ENCODE data around the gene EFNA5. TPM values are rescaled to one million over a fixed set of nuclear protein-coding genes. Genes with fewer than 3 reads are reported as not detected.
A peak's percentile ranks its signal among the peaks of the same experiment; 100 is the strongest.

EFNA5 gene
- total RNA-seq, 1 donor: 6.5 TPM

GRCh38 chr5:107418902-107419301, 251.8 kb downstream of the EFNA5 start:
- H3K4me3 ChIP-seq (ENCODE audit: low read depth, low read length): no peak overlapping the region
- no peak for DNase-seq (ENCODE audit: low read depth)
- no peak for TF ChIP-seq CTCF (IDR thresholded peaks at IDR 0.05; ENCODE audit: insufficient read depth, low read depth, low read length)

GRCh38 chr5:107418071-107418470, 252.7 kb downstream of the EFNA5 start:
- peak; percentile 32 for DNase-seq (ENCODE audit: low read depth)
- no peak overlapping the region for H3K4me3 ChIP-seq (ENCODE audit: low read depth, low read length)
- no peak for TF ChIP-seq CTCF (IDR thresholded peaks at IDR 0.05; ENCODE audit: insufficient read depth, low read depth, low read length)

DNA sequence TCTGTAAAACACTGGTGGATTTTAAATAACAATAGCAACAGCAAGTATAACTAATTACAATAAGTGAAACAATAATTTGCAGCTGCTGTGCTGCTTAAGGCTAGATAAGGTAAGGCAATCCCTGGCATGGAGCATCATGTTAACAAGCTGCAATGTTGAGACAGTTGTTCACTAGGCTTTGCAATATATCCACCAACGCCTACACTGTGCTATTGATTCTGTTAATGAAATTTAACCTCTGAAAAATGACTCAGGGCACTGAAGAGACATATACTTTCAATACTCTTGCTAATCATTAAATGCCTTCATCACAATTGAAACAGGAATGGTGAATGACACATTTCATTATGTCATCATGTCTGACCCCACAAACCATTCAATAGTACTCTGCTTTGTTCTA, 255.0 kb downstream of the EFNA5 start:
- no peak for DNase-seq (ENCODE audit: low read depth)
- TF ChIP-seq CTCF (IDR thresholded peaks at IDR 0.05; ENCODE audit: insufficient read depth, low read depth, low read length): no peak
- no peak overlapping the region for H3K4me3 ChIP-seq (ENCODE audit: low read depth, low read length)

DNA sequence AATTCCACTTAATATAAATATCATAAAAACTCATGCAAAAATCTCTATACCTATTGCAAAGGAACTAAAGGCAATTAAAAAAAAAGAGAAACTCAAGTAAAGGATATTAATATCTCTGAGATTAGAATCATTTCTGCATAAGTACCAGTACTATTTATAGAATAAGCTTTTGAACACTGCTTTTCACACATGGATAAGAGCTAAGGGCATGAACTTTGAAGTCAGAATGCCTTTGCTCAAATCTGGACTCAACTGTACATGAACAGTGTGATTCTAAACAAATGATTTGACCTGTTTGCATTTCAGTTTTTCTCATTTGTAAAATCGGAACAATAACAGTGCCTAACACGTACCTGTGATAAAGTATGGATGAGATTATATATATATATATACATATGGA, 255.9 kb downstream of the EFNA5 start:
- no peak for TF ChIP-seq CTCF (IDR thresholded peaks at IDR 0.05; ENCODE audit: insufficient read depth, low read depth, low read length)
- no peak overlapping the region for H3K4me3 ChIP-seq (ENCODE audit: low read depth, low read length)
- no peak for DNase-seq (ENCODE audit: low read depth)

DNA sequence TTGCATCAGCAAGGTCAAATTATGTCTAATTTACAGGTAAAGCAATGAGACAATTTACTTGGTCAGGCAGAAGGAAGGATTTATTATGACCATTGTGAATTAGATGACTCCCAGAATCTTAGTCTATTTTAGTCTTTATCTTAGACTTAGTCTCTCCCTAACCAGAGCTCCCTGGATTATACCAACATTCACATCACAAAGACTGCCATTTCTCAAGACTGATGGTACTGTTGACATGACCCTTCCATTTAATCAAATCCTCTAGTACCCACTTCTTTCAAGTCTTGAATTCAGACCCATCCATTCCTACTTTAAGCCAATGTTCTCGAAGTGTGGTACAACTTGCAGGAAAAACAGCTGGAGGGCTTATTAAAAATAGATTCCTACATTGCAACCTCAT, 257.0 kb downstream of the EFNA5 start:
- no peak for TF ChIP-seq CTCF (IDR thresholded peaks at IDR 0.05; ENCODE audit: insufficient read depth, low read depth, low read length)
- no peak overlapping the region for H3K4me3 ChIP-seq (ENCODE audit: low read depth, low read length)
- DNase-seq (ENCODE audit: low read depth): no peak

DNA sequence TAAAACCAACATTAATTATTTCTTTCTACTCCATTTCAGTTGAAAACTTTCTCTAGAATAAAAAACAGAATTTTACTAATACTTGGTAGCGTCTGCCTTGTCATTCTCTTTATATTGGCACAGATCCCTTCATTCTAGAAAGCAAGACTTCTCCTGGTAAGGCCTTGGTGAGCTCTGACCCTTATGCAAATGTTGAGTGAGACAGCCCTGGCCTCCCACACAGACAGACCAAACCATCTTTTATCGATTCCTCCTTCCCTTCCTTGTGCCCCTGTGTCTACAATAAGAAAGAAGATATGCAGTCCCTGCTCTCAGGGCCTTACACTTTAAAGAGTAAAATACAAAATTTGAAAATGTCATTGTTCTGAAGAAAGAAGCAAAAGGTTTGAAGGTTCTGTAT, 262.2 kb downstream of the EFNA5 start:
- TF ChIP-seq CTCF (IDR thresholded peaks at IDR 0.05; ENCODE audit: insufficient read depth, low read depth, low read length): no peak
- no peak overlapping the region for H3K4me3 ChIP-seq (ENCODE audit: low read depth, low read length)
- DNase-seq (ENCODE audit: low read depth): no peak

DNA sequence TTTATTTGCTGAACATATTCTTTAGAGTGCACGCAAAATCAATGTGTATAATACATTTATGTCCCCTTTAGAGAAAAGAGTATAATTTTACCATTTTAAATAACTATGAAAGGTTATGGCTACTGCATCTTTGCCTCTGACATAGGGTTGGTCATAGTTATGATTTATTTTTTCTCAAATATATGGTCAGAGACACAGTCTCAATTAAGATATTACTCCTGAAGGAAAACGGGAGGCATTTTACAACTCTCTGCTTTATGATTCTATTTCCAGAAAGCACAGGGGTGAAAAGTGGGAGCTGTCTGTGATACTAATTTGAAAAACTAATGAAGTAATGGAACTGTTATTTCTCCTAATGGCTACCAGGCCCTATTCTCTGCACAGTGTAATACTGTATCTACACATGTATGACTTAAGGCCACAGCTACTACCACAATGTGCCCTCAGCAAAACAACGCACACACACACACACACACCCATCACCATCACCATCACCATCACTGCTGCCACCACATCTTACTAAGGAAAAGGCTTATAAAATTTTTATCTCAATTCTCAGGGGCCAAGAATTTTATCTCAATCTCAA, 262.9 kb downstream of the EFNA5 start:
- DNase-seq (ENCODE audit: low read depth): no peak
- TF ChIP-seq CTCF (IDR thresholded peaks at IDR 0.05; ENCODE audit: insufficient read depth, low read depth, low read length): no peak

More for the DNA sequence above, 262.9 kb downstream of the EFNA5 start:
- H3K4me3 ChIP-seq (ENCODE audit: low read depth, low read length): no peak overlapping the region
